Liver (tissue), 3 donors: Measurements from ENCODE around the gene CCIN.

ENCODE experiments used
- CTCF ChIP-seq: fragments of 150-350 bp; IDR thresholded peaks from 2 replicates; pipeline ENCODE4 v1.5.1; 2017; ENCODE audit warnings: improper control_type of control experiment, low read depth, low read length; ENCODE audit not compliant: missing input control
- EGR1 ChIP-seq, 2 donors: IDR thresholded peaks; 2 replicates each; pipeline ENCODE4 v1.6.1; 2016 to 2018; ENCODE audit warnings: antibody characterized with exemption in 2 of 2, low read depth in 2 of 2
- FOXA1 ChIP-seq: IDR thresholded peaks from 2 replicates; pipeline ENCODE4 v1.6.1; 2016; ENCODE audit warnings: antibody characterized with exemption
- HNF4G ChIP-seq: IDR thresholded peaks from 2 replicates; pipeline ENCODE4 v1.6.1; 2016; ENCODE audit warnings: antibody characterized with exemption
- MAX ChIP-seq: IDR thresholded peaks from 2 replicates; pipeline ENCODE4 v1.6.1; 2016; ENCODE audit warnings: antibody characterized with exemption
- RAD21 ChIP-seq, 2 donors: IDR thresholded peaks; 2 replicates each; pipeline ENCODE4 v1.6.1; 2016; ENCODE audit warnings: antibody characterized with exemption in 2 of 2, mild to moderate bottlenecking in 2 of 2
- REST ChIP-seq: IDR thresholded peaks from 2 replicates; pipeline ENCODE4 v1.6.1; 2016; ENCODE audit warnings: antibody characterized with exemption, mild to moderate bottlenecking
- donor health status: healthy.
- donor health status: healthy.

- TF ChIP-seq REST (no peak), RAD21 (IDR thresholded peaks at IDR 0.05) (no peak), MAX (no peak), CTCF (no peak), FOXA1 (no peak), HNF4G (no peak), EGR1 (IDR thresholded peaks at IDR 0.05; ENCODE audit: low read depth in 2 of 2) (no peak)
Observed at GRCh38 chr9:36153746-36154145, 15.4 kb upstream of the CCIN start.
